K562 (cell line): ENCODE measurements around the gene PMVK. TPM values are rescaled to one million over a fixed set of nuclear protein-coding genes. Genes with fewer than 3 reads are reported as not detected.
A peak's percentile ranks its signal among the peaks of the same experiment; 100 is the strongest.

Experiments used
- BCLAF1 ChIP-seq, 2 experiments: fragments of 450-650 bp in 1 of 2; IDR thresholded peaks; 2 replicates each; pipeline ENCODE4 v1.6.1; 2011 to 2017; ENCODE audit warnings: low read depth in 2 of 2, antibody characterized with exemption in 1 of 2, borderline replicate concordance in 1 of 2, low read length in 1 of 2, mild to moderate bottlenecking in 1 of 2, mixed read lengths in 1 of 2; ENCODE audit not compliant: control insufficient read depth in 1 of 2
- CAMTA2 ChIP-seq: fragments of 250-450 bp; sonication (Bioruptor Pico); conservative IDR thresholded peaks from 2 replicates; pipeline ENCODE4 v1.5.1; 2022
- CBFA2T3 ChIP-seq: fragments of 450-650 bp; IDR thresholded peaks from 2 replicates; pipeline ENCODE4 v1.6.1; 2017
- CTCF ChIP-seq, 3 experiments: IDR thresholded peaks in 2 of 3; conservative IDR thresholded peaks in 1 of 3; 2 replicates each; pipeline ENCODE4 v1.5.1; 2011 to 2012; ENCODE audit warnings: low read length in 3 of 3, mild to moderate bottlenecking in 3 of 3, control low read depth in 2 of 3, improper control_type of control experiment in 1 of 3, inconsistent platforms in 1 of 3, low read depth in 1 of 3, mixed read lengths in 1 of 3, moderate library complexity in 1 of 3; ENCODE audit not compliant: insufficient read depth in 2 of 3
- E4F1 ChIP-seq: fragments of 250-450 bp; sonication (Bioruptor Pico); IDR thresholded peaks from 2 replicates; pipeline ENCODE4 v1.5.0; 2021; ENCODE audit warnings: mild to moderate bottlenecking, borderline replicate concordance
- ELF2 ChIP-seq: fragments of 250-450 bp; sonication (Bioruptor Pico); IDR thresholded peaks from 2 replicates; pipeline ENCODE4 v1.5.0; 2021; ENCODE audit warnings: mild to moderate bottlenecking
- FOXP1 ChIP-seq: sonication (generic); formaldehyde crosslinking; IDR thresholded peaks from 2 replicates; pipeline ENCODE4 v1.8.0; 2022; ENCODE audit warnings: mild to moderate bottlenecking, missing genetic modification reagents
- GATAD2B ChIP-seq: fragments of 450-650 bp; IDR thresholded peaks from 2 replicates; pipeline ENCODE4 v1.6.1; 2017; ENCODE audit warnings: mild to moderate bottlenecking, borderline replicate concordance
- KAT8 ChIP-seq: fragments of 450-650 bp; IDR thresholded peaks from 2 replicates; pipeline ENCODE4 v1.6.1; 2016; ENCODE audit warnings: low read depth, mild to moderate bottlenecking
- MITF ChIP-seq: IDR thresholded peaks from 2 replicates; pipeline ENCODE4 v1.6.1; 2014; ENCODE audit warnings: antibody characterized with exemption
- POLR2AphosphoS2 ChIP-seq: IDR thresholded peaks from 2 replicates; pipeline ENCODE4 v1.6.1; 2012; ENCODE audit warnings: low read length, improper control_type of control experiment
- POLR2AphosphoS5 ChIP-seq: IDR thresholded peaks from 2 replicates; pipeline ENCODE4 v1.6.1; 2011; ENCODE audit warnings: mild to moderate bottlenecking, low read depth, low read length, moderate library complexity; ENCODE audit not compliant: control insufficient read depth, insufficient read depth
- SAFB ChIP-seq: fragments of 200-400 bp; formaldehyde crosslinking; IDR thresholded peaks from 2 replicates; pipeline ENCODE4 v1.6.1; 2017; ENCODE audit warnings: low read depth, low read length, borderline replicate concordance
- SNAPC5 ChIP-seq: fragments of 250-450 bp; sonication (Bioruptor Pico); IDR thresholded peaks from 2 replicates; pipeline ENCODE4 v1.8.0; 2021; ENCODE audit warnings: moderate library complexity, mild to moderate bottlenecking, inconsistent platforms
- SREBF1 ChIP-seq: fragments of 150-350 bp; IDR thresholded peaks from 2 replicates; pipeline ENCODE4 v1.6.1; 2014; ENCODE audit warnings: antibody characterized with exemption, low read depth, low read length, borderline replicate concordance
- TCF7L2 ChIP-seq: fragments of 150-350 bp; IDR thresholded peaks from 2 replicates; pipeline ENCODE4 v1.6.1; 2016; ENCODE audit warnings: low read depth, mild to moderate bottlenecking, low read length, moderate library complexity
- TGIF2 ChIP-seq: sonication (generic); formaldehyde crosslinking; IDR thresholded peaks from 2 replicates; pipeline ENCODE4 v1.8.1; 2022; ENCODE audit warnings: mild to moderate bottlenecking, missing genetic modification reagents, moderate library complexity
- ZNF274 ChIP-seq: IDR thresholded peaks from 2 replicates; pipeline ENCODE4 v1.6.1; 2011; ENCODE audit warnings: low read depth, mild to moderate bottlenecking, low read length, moderate library complexity, borderline replicate concordance
- polyA plus RNA-seq, 8 experiments: library from polyadenylated mRNA; depleted of rRNA in 4 of 8; stranded (reverse) in 5 of 8; unstranded in 3 of 8; fragments of >200 nt; fragmentation: Nextera tagmentation in 2 of 8; fragmentation: Illumina TruSeq in 1 of 8; extraction: Ambion mirVana in 2 of 8; extraction: Trizol in 1 of 8; gene quantifications; 2 replicates each; pipeline versions ENCODE4 v1.2.1 to v1.2.3, GENCODE V29; 2011 to 2014; ENCODE audit warnings: inconsistent platforms in 1 of 8, missing spikeins in 1 of 8
- total RNA-seq, 7 experiments: library from RNA; depleted of rRNA in 6 of 7; stranded (reverse); fragments of >200 nt in 6 of 7; fragmentation: Illumina TruSeq in 2 of 7; extraction: Trizol in 2 of 7; gene quantifications; 2 replicates each; pipeline versions ENCODE4 v1.2.1 to v1.2.3, GENCODE V29; 2011 to 2021; ENCODE audit warnings: low replicate concordance in 1 of 7

The PMVK gene
- total and polyA plus RNA-seq, 9 of the 15 experiments (the other 6 are each of a cell fraction or from before 2014, with no cell fraction given): 1.1 to 15.3 (median 6.3) TPM

- TF ChIP-seq E4F1 (CRISPR knock-in tag) (no peak), KAT8 (no peak), POLR2AphosphoS2 (no peak), SNAPC5 (CRISPR knock-in tag) (no peak), ELF2 (no peak), CBFA2T3 (peak; percentile 70), TCF7L2 (peak; percentile 92), SREBF1 (peak; percentile 83; the same call in 1 of the 2 replicates), SAFB (no peak), TGIF2 (CRISPR knock-in tag) (no peak), ZNF274 (no peak), MITF (no peak), FOXP1 (CRISPR knock-in tag) (no peak), BCLAF1 (IDR thresholded peaks at IDR 0.05; ENCODE audit: borderline replicate concordance in 1 of 2, control insufficient read depth in 1 of 2, low read depth in 2 of 2, low read length in 1 of 2) (peak in 1 of 2 experiments; percentile 97; a peak in 2 of 4 replicates), POLR2AphosphoS5 (no peak; the same call in 1 of the 2 replicates), CTCF (IDR thresholded peaks at IDR 0.05 in 2 of 3, conservative IDR thresholded peaks at IDR 0.05 in 1 of 3; ENCODE audit: insufficient read depth in 2 of 3, low read depth in 1 of 3, low read length in 3 of 3) (peak in 1 of 3 experiments; percentile 30; a peak in 2 of 6 replicates), GATAD2B (no peak), CAMTA2 (CRISPR knock-in tag) (no peak)
Observed at GRCh38 chr1:154937085-154937987, 817 bp upstream of the PMVK start (continued).
